ENCODE data around the gene H3-3A.
"Not testable (repeated sequence)": the region's sequence is repeated elsewhere in the genome, so short reads cannot be mapped to it uniquely, and the experiment has no call there.

H3-3A gene

DNA sequence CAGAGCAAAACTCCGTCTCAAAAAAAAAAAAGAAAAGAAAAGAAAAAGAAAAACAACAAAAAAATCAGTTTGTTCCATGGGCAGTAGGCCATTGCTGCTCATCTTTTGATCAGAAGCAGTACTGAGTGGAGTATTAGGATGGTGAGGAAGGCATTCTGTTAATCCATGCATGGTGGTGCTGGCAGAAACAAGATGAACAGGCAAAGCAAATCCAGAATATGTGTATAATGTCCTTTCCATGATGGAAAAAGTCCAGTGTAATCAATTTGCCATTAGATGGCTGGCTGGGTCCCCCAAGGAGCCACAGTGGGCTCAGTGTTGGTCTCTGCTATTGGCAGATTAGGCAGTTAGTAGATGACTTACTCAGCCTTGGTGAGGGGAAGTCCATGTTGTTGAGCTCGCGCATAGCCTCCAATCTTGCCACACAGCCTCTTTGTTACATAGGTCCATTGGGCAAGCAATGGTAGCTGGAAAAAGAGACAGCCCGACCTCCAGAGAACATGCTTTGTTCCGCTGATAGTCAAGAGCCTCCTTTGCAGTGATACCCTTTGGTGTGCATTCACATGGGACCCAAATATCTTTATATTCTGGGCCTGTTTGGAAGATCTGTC is 23.3 kb downstream of the H3-3A start:
- DNase-seq (ENCODE audit: low spot score), result no peak

DNA sequence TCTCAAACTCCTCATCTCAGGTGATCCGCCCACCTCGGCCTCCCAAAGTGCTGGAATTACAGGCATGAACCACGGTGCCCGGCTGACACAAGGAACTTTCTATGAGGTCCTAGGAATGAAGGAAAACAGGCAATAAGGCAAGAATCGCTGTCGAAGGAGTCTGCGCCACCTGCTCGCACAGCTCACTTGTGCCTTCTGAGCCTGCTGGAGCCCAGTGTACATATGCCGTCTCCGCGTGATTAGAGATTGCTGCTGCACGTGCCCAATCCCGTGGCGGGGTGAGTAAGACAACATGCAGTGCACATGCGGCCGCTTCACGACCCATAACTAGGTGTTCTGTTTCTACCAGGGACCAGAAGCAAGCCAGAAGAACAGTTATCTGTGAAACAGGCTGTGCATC is 24.3 kb downstream of the H3-3A start:
- DNase-seq (ENCODE audit: low spot score), result no peak

DNA sequence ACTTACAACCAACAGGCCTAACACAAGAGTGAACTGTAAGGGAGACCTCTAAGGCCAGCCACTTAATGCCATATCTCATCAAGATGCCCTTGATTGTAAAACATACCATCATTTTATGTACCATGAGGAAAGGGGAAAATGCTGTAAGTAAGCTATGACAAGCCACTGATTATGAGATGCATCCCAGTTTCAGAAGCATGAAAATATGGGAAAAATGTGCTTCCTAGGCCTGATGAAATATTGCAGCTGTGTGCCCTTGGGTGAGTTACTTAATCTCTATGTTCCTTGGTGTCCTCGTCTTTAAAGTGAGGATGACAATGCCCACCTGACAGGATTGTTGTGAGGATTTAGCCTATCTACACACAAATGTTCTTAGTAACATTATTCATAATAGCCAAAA is 28.9 kb downstream of the H3-3A start:
- no peak for DNase-seq (ENCODE audit: low spot score)

DNA sequence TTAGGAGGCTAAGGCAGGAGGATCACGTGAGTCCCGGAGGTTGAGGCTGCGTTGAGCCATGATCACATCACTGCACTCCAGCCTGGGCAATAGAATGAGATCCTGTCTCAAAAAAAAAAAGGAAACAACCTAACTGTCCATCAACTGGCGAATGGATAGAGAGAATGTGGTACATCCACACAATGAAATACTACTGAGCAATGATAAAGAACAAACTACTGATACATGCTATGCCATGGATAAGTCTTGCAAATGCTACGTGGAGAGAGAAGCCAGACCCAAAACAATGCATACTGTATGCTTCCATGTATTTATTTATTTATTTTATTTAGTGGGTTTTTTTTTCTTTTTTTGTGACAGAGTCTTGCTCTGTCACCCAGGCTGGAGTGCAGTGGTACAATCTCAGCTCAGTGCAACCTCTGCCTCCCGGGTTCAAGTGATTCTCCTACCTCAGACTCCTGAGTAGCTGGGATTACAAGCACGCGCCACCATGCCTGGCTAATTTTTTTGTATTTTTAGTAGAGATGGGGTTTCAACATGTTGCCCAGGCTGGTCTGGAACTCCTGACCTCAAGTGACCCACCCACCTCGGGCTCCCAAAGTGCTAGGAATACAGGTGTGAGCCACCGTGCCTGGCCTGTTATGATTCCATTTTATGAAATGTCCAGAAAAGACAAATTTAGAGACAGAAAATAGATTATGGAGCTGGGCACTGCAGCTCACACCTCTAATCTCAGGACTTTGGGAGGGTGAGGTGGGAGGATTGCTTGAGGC is 29.7 kb downstream of the H3-3A start:
- DNase-seq (ENCODE audit: low spot score), result not testable (repeated sequence)

DNA sequence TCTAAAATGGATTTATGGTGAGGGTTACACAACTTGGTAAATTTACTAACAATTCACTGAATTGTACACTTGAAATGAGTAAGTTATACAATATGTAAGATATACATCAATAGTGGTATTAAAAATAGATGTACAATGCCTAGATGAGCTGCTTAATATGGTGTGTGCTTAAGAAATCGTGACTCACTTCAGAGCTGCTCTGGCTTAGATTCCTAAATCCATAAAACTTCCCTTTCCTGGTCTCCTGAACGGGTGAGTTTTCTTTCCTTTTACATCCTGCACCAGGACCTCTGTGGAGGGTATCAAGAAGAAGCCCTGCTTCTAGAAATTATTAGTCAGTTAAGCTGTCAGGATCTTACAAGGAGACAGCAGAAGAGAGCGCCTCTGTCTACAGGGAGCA is 30.4 kb downstream of the H3-3A start:
- no peak for DNase-seq (ENCODE audit: low spot score)

DNA sequence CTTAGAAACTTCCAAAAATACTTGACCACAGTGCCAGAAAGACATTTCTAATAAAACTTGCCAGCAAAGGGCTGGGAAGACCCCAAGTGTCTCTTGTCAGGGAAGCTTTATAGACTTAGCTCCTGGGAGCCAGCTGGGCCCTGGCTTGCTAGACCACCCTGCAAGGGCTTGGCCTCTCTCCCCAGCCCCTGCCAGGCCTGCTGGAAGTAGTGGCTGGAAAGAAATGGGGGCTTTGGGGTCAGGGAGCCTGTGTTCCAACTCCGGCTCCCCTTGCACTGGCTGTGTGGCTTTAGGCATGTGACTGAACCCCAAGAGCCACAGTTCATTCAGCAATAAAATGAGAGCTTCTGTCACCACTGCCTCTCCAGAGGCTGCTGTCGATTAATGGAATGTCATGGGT is 31.1 kb downstream of the H3-3A start:
- no peak for DNase-seq (ENCODE audit: low spot score)

DNA sequence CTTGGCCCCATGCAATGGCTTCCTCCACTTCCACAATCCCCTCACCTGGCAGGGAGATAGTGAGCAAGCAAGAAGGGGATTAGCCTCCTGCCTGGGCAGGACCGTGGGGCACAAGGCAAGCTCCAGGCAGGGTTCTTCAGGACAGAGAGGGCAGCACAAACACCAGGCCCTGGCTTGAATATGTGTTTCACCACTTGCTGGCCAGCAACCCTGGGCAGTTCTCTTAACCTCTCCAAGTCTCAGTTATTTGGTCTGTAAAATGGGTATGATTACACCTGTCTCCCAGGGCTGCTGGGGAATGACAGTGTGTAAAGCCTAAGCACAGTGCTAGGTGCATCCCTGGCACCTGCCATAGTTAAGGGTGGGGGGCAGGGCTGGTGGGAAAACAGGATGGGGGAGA is 31.9 kb downstream of the H3-3A start:
- no peak for DNase-seq (ENCODE audit: low spot score)

DNA sequence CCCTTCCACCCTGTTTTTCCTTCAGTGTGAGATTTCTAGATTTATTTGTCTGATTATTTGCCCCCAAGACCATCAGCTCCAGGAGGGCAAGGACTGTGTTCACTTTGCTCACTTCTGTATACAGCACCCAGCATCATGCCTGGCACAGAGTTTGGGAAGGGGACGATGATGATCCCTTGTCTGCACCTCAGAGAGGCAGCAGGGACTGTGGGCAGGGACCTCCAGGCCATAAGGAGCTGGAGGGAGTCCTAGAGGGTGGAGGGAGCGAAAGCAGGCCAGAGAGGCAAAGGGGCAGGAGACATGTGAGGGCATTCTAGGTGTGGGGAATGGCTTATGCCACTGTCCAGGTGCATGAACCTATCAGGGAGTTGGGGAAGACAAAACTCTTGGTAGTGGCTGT is 32.8 kb downstream of the H3-3A start:
- DNase-seq (ENCODE audit: low spot score), result no peak

DNA sequence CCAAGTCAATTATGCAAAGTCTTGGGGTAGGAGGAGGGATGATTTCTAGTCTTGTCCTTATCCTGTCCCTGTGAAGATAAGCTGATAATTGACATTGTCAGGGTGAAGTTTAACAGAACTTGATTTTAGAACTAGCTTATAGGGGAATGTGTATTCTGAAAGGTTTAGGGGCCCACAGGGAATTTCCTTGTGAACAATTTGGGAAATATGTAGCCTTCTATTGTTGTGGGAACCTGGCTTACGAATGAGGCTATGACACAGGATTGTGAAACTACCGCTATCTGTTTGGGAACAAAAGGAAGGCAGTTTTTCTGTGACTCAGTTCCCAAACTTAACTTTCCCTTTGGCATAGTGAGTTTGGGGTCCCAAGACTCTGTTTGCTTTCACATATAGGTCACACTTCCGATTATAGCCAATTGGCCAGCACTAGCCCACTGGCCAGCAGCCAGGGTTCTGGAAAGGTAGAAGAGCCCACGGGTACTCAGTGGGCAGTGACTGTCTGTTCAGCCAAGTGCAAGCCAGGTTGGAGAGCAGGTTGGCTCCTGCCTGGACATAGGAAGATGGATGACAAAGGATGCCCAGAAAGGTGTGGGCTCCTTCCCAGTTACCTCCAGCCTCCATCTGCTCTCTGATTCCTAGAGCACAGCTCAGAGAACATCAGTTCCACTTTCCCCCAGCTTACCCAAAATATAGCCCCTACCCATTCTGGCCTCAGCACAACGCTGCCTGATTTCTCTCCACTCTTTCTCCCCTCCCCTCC is 35.5 kb downstream of the H3-3A start:
- DNase-seq (ENCODE audit: low spot score), result no peak

DNA sequence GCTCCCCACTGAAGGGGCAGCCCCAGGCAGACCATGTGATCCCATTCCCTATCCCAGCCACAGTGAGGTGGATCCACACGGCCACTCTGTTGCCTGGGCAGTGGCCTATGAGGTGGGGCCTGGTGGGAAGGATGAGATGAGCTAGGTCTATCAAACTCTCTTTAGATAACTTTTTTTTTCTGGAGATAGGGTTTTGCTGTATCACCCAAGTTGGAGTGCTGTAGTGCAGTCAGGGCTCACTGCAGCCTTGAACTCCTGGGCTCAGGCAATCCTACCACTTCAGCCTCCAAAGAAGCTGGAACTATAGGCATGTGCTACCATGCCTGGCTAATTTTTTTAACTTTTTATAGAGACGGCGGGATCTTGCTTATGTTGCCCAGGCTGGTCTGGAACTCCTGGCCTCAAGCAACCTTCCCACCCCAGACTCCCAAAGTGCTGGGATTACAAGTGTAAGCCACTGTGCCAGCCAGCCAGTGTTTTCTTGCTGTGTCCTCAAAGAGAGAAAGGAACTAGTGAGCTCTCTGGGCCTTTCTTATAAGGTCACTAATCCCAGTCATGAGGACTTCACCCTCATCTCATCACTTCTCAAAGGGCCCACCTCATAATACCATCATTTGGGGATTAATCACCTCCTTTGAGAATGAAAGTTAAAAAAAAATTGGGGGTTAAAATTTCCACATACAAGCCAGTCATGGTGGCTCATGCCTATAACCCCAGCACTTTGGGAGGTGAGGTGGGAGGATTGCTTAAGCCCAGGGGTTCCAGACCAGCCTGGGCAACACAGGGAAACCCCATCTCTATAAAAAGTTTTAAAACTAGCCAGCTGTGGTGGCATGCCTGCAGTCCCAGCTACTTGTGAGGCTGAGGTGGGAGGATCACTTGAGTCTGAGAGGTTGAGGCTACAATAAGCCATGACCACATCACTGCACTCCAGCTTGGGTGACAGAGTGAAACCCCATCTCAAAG is 36.6 kb downstream of the H3-3A start:
- no peak for DNase-seq (ENCODE audit: low spot score)

DNA sequence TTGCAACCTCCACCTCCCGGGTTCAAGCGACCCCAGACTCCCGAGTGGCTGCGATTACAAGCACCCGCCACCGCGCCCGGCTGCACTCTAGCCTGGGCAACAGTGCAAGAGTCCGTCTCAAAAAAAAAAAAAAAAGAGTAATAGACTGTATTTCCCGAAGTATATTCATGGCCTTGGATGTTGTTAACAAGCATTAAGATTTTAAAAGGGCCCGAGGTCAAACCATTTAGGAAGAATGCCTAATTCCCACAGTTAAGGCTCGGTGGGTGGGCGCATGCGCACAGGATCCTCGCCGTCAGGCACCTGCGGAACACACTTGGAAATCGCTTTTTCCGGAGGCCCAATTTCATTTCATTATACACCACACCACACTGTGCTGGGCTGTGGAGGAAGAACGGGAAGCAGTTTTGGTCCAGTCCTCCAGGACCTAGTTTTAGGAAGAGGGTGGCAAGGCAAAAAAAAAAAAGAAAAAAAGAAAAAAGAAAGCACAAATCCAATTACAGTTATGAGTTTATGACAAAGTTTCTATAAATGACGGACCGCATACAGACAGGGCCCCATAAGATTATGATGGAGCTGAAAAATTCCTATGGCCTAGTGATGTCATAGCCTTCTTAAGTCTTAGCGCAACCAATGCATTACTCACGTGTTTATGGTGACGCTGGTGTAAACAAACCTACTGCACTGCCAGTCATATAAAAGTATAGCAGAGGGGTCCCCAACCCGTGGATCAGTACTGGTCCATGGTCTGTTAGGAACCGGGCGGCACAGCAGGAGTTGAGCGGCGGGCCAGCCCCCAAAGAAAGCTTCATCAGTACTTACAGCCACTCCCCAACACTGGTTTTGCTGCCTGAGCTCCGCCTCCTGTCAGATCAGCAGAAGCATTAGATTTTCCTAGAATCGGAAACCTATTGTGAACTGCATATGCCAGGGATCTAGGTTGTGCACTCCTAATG is 38.2 kb downstream of the H3-3A start:
- no peak for DNase-seq (ENCODE audit: low spot score)

DNA sequence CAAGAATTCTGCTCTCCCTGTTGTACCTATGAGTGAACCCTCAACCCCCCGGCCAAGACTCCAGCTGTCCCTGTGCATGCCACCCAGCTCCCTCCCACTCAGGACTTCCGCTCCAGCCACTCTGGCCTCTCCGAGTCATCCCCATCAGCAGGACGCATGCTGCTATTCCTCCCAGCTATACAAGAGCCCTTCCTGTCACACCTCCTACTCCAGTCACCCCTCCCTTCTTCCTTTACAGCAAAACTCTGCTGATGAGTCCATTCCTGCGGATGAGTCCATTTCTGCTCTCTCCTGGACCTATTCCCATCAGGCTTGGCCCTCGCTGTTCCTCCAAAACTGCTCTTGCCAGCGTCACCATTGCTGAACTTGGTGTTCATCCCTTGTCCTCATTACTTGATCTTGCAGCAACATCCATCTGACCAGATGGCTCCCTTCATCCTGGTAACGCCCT is 42.2 kb downstream of the H3-3A start:
- no peak for DNase-seq (ENCODE audit: low spot score)

DNA sequence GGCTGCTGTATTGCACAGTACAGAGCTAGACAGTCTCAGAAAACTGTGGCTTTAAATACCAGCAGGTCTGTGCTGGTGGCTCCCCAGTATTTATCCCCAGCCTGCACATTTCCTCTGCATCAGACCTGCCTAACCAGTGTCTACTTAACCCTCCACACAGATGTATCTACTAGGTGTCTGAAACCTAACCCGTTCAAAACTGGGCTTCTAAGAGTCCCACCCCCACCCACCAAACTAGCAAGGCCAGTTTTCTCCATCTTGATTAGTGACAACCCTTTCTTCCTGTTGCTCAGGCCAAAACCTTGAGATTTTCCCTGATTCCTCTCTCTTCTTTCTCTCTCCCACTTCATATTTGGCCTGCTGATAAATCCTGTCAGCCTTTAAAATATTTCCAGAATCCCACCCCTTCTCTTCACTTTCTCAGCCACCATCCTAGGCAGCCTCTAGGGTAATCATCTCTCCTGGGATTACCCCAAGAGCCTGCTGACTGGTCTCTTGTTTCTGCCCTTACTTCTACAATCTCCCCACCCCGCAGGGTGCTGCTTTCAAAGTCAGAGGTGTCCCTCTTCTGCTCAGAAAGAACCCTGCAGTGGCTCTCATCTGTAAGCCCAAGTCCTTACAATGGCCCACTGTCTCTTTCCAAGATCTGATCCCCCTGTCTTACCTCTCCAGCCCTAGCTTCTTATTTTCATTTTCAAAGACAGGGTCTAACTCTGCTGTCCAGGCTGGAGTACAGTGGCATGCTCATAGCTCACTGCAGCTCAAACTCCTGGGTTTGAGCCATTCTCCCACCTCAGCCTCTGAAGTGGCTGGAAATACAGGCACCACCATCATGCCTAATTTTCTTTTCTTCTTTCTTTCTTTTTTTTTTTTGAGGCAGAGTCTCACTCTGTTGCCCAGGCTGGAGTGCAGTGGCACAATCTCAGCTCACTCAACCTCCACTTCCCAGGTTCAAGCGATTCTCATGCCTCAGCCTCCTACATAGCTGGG is 45.2 kb downstream of the H3-3A start:
- DNase-seq (ENCODE audit: low spot score), result no peak

DNA sequence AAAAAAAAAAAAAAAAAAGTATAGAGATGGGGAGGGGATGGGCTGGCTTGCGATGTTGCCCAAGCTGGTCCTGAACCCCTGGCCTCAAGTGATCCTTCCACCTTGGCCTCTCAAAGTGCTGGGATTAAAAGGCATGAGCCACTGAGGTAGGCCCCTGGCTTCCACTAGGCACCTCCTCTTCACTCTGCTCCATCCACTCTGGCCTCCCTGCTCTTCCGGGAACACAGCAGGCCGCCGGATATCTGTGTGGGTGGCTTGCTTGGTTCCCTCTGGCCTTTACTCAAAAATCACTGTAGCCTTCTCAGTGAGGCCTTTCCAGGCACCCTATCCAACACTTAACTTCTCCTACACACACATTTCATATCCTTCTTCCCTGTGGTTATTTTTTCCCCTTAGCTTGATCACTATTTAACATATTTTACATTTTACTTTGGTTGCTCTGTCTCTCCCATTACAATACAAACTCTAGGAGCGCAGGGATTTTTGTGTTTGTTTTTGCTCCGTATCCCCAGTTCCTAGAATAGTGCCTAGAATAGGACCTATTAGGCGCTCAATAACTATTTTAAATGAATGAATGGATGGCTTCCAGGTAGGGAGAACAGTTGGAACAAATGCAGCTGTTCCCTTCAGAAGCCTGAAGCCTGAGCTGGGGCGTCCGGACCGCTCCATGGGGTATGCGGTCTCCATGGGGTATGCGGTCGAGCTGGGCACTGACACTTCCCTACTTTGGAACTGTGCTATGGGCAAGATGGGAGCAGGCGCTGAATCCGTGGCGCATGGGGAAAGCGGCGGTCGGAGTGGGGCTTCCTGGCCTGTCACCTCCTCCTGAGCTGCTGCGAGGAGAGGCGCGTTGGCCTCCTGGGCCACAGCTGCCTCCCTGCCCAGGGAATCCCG is 46.7 kb downstream of the H3-3A start:
- no peak for DNase-seq (ENCODE audit: low spot score)

DNA sequence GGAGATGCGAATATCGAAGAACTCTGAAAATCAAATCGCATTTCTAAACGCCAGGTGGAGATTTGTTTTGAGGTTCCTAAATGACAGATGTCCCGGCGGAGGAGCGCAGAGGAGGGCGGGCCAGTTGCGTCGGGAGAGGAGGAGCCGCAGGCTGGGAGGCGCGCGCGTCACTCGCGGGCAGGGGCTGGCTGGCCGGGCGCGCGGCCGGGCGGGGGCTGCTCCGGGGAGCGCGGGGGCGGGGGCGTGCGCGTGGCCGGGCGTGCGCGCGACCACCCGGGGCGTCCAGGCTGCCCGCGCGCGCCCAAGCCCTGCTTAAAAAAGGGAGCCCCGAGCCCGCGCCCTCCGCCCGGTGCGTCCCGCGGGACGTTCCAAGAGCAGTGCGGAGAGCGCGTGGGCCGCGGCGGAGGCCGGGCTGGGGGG is 47.3 kb downstream of the H3-3A start:
- peak; percentile 84 for DNase-seq (ENCODE audit: low spot score)

DNA sequence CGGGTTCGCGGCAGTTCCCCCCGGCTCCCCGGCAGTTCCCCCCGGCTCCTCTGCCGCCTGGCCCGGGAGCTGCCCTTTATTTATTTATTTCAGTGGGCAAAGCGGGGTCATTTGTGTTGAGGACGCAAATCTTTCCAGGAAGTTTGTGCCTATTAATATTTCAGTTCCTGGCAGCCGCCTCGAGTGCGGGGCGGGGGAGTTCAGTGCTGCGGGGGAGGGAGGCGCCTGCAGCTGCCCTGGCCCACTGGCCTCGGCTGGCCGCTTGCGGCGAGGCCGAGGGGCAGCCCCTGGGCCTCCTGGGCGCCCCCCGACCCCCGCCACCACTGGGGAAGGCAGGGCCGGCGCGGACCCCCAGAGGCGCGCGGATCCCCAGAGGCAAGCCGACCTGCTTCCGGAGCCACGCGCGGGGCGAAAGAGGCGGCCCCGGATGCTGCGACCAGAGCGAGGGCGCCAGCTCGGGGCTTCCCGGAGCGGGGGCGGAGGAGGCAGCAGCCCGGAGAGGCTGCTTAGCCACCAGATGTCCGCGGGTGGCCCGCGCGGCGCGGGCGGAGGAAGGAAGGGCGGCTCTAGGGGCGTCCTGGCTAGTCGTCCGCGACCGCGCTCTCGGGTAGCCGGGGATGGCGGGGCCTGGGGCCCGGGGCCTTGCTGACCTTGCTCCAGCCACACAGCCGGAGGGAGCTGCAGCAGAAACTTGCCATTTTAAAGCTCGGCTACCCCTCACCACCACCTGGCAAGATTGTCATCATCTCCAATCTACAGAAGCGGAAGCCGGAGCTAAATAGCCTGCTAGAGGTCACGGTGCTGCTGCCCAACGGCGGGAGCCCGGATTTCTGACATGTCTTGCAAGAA is 48.0 kb downstream of the H3-3A start:
- DNase-seq (ENCODE audit: low spot score), result peak; percentile 50

DNA sequence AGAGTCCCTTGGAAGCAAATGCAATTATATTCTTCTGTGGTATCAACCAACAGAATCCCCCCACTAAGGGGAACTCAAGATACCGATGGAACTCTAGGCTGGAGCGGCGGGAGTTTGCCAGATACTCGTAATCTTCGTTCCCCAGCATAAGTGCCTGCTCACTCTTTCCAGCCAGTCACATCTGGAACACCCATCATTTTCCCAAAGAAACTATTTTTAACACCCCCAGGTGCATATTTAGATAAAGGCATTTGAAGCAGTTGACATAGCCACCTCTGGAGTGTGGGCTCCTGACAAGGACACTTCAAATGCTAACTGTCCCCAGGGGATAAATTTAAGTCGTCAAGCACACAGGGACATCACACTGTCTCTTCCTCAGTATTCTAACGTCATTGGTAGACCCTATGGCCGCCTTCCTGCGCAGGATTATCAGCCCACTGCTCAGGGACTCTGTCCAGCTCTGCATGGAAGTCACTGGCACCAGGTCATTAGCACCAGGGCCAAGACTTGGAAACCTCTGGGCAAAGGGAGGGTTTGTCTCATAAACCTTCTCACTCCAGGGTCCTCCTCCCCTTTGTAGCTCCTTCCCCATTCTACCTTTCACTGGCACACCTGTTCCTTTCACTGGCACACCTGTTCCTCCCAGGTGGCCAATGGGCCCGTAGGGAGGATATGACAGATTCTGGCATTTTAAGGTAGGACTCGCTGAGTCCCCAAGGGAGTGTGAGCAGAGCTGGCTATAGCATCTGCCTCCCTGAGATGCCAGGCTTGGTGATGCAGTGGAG is 48.8 kb downstream of the H3-3A start:
- DNase-seq (ENCODE audit: low spot score), result no peak
